ENCODE measurements around the gene MIA2. TPM values are rescaled to one million over a fixed set of nuclear protein-coding genes. Genes with fewer than 3 reads are reported as not detected.

MIA2 gene
- total and polyA plus RNA-seq, 2 experiments from 2014 or later = 43.9 to 86.0 TPM

GRCh38 chr14:39267608-39268005 is 33.9 kb downstream of the MIA2 start:
- no peaks in the 10 kb centered on the region for H3K9me2 ChIP-seq (replicated peaks; ENCODE audit: insufficient read depth)
- H3K9me3 ChIP-seq (ENCODE audit: low read depth) = no peaks in the 10 kb centered on the region
- H4K20me1 ChIP-seq (ENCODE audit: insufficient read depth, poor library complexity, severe bottlenecking) = peaks cover 38% of the 10 kb centered on the region
- H3K79me2 ChIP-seq = peaks cover 60% of the 10 kb centered on the region
- H3K4me3 ChIP-seq = peak overlapping the region; percentile 84
- H2AFZ ChIP-seq = peak overlapping the region; percentile 85
- peaks cover 21% of the 10 kb centered on the region for H3K4me1 ChIP-seq (ENCODE audit: insufficient read depth)
- peak overlapping the region; percentile 96 for H3K27ac ChIP-seq
- no peak for DNase-seq (ENCODE audit: low spot score)
- no peaks in the 10 kb centered on the region for H3K36me3 ChIP-seq (replicated peaks; ENCODE audit: insufficient read depth, low read depth)
- H3K4me2 ChIP-seq = peak overlapping the region; percentile 85
- no peak for TF ChIP-seq EZH2phosphoT487 (IDR thresholded peaks at IDR 0.05; ENCODE audit: low read depth, severe bottlenecking, unreplicated experiment)
- TF ChIP-seq CTCF (IDR thresholded peaks at IDR 0.05; ENCODE audit: poor library complexity) = no peak
- TF ChIP-seq EZH2 (IDR thresholded peaks at IDR 0.05; ENCODE audit: borderline replicate concordance) = no peak
- no peaks in the 10 kb centered on the region for H3K27me3 ChIP-seq
- WGBS (ENCODE audit: low lambda C conversion rate, missing lambda C conversion rate) = 2% methylated on average over 16 of the region's 16 CpGs

- Histone ChIP-seq H3K36me3 (replicated peaks; ENCODE audit: insufficient read depth, low read depth) (no peaks in the 10 kb centered on the region), H4K20me1 (ENCODE audit: insufficient read depth, poor library complexity, severe bottlenecking) (peaks cover 40% of the 10 kb centered on the region), H3K4me2 (peak overlapping the region; percentile 85), H3K79me2 (peaks cover 68% of the 10 kb centered on the region), H3K4me3 (peak overlapping the region; percentile 84), H3K9me3 (ENCODE audit: low read depth) (no peaks in the 10 kb centered on the region), H3K27ac (peak overlapping the region; percentile 96), H2AFZ (no peak overlapping the region), H3K27me3 (no peaks in the 10 kb centered on the region), H3K9me2 (replicated peaks; ENCODE audit: insufficient read depth) (no peaks in the 10 kb centered on the region), H3K4me1 (ENCODE audit: insufficient read depth) (peaks cover 21% of the 10 kb centered on the region)
- DNase-seq (ENCODE audit: low spot score) = peak; percentile 10
- TF ChIP-seq CTCF (IDR thresholded peaks at IDR 0.05; ENCODE audit: poor library complexity) (no peak), EZH2phosphoT487 (IDR thresholded peaks at IDR 0.05; ENCODE audit: low read depth, severe bottlenecking, unreplicated experiment) (no peak), EZH2 (IDR thresholded peaks at IDR 0.05; ENCODE audit: borderline replicate concordance) (no peak)
- 22% methylated on average over 2 of the region's 2 CpGs for WGBS (ENCODE audit: low lambda C conversion rate, missing lambda C conversion rate)
These were observed 34.7 kb downstream of the MIA2 start for GRCh38 chr14:39268393-39268792.

DNA sequence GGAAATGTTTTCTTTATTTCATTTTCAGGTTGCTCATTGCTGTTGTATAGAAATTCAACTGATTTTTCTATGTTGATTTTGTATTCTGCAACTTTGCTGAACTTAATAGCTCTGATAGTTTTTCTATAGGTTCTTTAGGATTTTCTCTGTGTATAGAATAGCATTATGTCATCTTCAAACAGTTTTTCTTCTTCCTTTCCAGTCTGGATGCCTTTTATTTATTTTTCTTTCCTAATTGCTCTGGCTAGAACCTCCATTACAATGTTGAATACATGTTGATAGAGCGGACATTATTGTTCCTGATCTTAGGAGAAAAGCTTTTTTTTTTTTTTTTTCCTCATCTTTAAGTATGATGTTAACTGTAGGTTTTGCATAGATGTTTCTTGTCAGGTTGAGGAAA is 39.2 kb downstream of the MIA2 start:
- peaks cover 59% of the 10 kb centered on the region for H4K20me1 ChIP-seq (ENCODE audit: insufficient read depth, poor library complexity, severe bottlenecking)
- TF ChIP-seq EZH2 (IDR thresholded peaks at IDR 0.05; ENCODE audit: borderline replicate concordance) (no peak), CTCF (IDR thresholded peaks at IDR 0.05; ENCODE audit: poor library complexity) (no peak), EZH2phosphoT487 (IDR thresholded peaks at IDR 0.05; ENCODE audit: low read depth, severe bottlenecking, unreplicated experiment) (no peak)
- H3K4me1 ChIP-seq (ENCODE audit: insufficient read depth) = peaks cover 9% of the 10 kb centered on the region
- no peak overlapping the region for H3K4me3 ChIP-seq
- no peaks in the 10 kb centered on the region for H3K9me3 ChIP-seq (ENCODE audit: low read depth)
- 100% methylated on average over 1 of the region's 1 CpG for WGBS (ENCODE audit: low lambda C conversion rate, missing lambda C conversion rate)
- no peak overlapping the region for H3K4me2 ChIP-seq
- H2AFZ ChIP-seq = no peak overlapping the region
- H3K9me2 ChIP-seq (replicated peaks; ENCODE audit: insufficient read depth) = no peaks in the 10 kb centered on the region
- no peak for DNase-seq (ENCODE audit: low spot score)
- no peak overlapping the region for H3K27ac ChIP-seq
- peaks cover 97% of the 10 kb centered on the region for H3K79me2 ChIP-seq
- H3K36me3 ChIP-seq (replicated peaks; ENCODE audit: insufficient read depth, low read depth) = no peaks in the 10 kb centered on the region
- no peaks in the 10 kb centered on the region for H3K27me3 ChIP-seq

GRCh38 chr14:39275395-39275794 is 41.7 kb downstream of the MIA2 start:
- peaks cover 85% of the 10 kb centered on the region for H3K79me2 ChIP-seq
- H2AFZ ChIP-seq = no peak overlapping the region
- H3K27me3 ChIP-seq = no peaks in the 10 kb centered on the region
- no peaks in the 10 kb centered on the region for H3K4me1 ChIP-seq (ENCODE audit: insufficient read depth)
- no peaks in the 10 kb centered on the region for H3K9me3 ChIP-seq (ENCODE audit: low read depth)
- H3K36me3 ChIP-seq (replicated peaks; ENCODE audit: insufficient read depth, low read depth) = no peaks in the 10 kb centered on the region
- WGBS (ENCODE audit: low lambda C conversion rate, missing lambda C conversion rate) = 98% methylated on average over 5 of the region's 5 CpGs
- H3K4me2 ChIP-seq = no peak overlapping the region
- TF ChIP-seq EZH2phosphoT487 (IDR thresholded peaks at IDR 0.05; ENCODE audit: low read depth, severe bottlenecking, unreplicated experiment) = no peak
- H3K27ac ChIP-seq = no peak overlapping the region
- DNase-seq (ENCODE audit: low spot score) = no peak
- no peaks in the 10 kb centered on the region for H3K9me2 ChIP-seq (replicated peaks; ENCODE audit: insufficient read depth)
- H4K20me1 ChIP-seq (ENCODE audit: insufficient read depth, poor library complexity, severe bottlenecking) = peaks cover 44% of the 10 kb centered on the region
- H3K4me3 ChIP-seq = no peak overlapping the region

Measured in hepatocyte (in vitro differentiated cells).